ENCODE data around the gene MCU. TPM values are rescaled to one million over a fixed set of nuclear protein-coding genes. Genes with fewer than 3 reads are reported as not detected.
"Not testable (repeated sequence)": the region's sequence is repeated elsewhere in the genome, so short reads cannot be mapped to it uniquely, and the experiment has no call there.

The MCU gene
- total and polyA plus RNA-seq, 10 donors = 7.2 to 29.2 (median 19.4) TPM

DNA sequence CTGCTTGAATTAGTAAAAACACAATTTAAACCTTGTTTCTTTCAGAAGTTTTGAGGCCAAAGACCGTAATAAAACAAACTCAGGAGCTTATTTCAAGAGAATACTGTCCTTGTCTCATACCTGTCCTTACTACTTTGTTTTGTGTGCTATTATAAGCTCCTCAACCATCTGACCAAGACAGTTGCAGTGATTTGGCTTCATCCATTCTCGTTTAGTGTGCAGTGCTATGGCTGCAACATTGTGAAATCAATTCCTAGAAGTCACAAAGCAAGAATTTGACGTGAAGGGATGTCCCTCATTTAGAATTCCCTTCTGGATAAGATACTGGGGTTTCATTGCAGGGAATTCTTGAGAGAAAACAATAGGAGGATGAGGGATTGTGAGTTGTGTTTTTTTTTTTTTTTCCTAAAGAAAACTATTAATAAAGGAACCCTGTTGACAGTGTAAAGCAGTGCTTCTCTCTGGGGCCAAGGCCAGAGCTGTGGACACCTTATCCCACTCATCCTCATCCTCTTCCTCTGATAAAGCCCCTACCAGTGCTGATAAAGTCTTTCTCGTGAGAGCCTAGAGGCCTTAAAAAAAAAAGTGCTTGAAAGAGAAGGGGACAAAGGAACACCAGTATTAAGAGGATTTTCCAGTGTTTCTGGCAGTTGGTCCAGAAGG is 201.3 kb downstream of the MCU start, which contains the start of gene OIT3:
Gene OIT3, plus strand, starts transcription at position 604 of the 663 bp plus-strand sequence. CDS start 60 bp downstream, outside the sequence.
- H3K27ac ChIP-seq = peak within 1 kb of the TSS in 6 of 8 donors; percentile 9 to 63 (median 34)
- H3K27me3 ChIP-seq (replicated peaks in 1 of 7) = peaks cover 0 to 7% (median 0%) of the 10 kb centered on the region in 7 donors
- intact Hi-C loops (cut with DNase I; ENCODE audit: low total_unique reads) = no loop called here
- TF ChIP-seq POLR2AphosphoS5 (IDR thresholded peaks at IDR 0.05) (no peak), POLR2A (IDR thresholded peaks at IDR 0.05) (no peak)
- TF ChIP-seq, protein P1, sequence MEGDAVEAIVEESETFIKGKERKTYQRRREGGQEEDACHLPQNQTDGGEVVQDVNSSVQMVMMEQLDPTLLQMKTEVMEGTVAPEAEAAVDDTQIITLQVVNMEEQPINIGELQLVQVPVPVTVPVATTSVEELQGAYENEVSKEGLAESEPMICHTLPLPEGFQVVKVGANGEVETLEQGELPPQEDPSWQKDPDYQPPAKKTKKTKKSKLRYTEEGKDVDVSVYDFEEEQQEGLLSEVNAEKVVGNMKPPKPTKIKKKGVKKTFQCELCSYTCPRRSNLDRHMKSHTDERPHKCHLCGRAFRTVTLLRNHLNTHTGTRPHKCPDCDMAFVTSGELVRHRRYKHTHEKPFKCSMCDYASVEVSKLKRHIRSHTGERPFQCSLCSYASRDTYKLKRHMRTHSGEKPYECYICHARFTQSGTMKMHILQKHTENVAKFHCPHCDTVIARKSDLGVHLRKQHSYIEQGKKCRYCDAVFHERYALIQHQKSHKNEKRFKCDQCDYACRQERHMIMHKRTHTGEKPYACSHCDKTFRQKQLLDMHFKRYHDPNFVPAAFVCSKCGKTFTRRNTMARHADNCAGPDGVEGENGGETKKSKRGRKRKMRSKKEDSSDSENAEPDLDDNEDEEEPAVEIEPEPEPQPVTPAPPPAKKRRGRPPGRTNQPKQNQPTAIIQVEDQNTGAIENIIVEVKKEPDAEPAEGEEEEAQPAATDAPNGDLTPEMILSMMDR (IDR thresholded peaks at IDR 0.05 in 8 of 11, conservative IDR thresholded peaks at IDR 0.05 in 3 of 11) = no peak
- peaks cover 0 to 10% (median 1%) of the 10 kb centered on the region in 6 donors for H3K36me3 ChIP-seq
- peak within 1 kb of the TSS in 4 of 8 donors; percentile 4 to 62 (median 28) for H3K4me3 ChIP-seq
- 58 to 75% (median 64%) methylated on average over 4 of the region's 4 CpGs for WGBS, 5 donors
- H3K4me1 ChIP-seq = no peaks in the 10 kb centered on the region
- H3K9me3 ChIP-seq = no peaks in the 10 kb centered on the region
- no peak for DNase-seq

DNA sequence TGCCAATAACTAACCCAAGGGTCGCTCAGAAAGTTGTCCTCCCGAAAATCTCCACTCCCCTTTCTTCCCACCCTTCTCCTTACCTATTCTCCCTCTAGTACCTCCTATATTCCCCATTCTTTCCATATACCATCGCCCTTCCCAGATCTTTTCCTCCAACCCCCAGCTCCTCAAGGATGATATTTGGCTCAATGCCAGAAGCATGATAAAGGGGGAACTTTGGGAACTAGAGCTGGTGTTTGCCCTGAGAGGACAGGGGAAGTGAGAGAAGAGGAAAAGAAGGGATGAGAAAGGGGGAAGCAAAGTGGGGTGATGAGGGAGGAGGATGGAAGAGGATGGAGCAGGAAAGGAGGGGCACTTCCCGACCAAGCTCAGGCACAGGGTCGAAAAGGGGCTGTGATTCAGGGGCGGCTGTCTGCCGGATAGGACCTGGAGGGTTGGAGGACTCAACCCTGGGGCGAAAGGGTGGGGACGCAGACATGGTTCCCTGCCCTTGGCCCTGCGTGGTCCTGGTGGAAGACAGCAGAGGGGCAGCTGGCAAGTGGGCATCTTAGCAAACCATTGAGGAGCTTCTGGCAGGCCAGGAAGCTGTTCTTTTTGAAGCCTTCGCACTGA is 203.4 kb downstream of the MCU start:
- H3K27me3 ChIP-seq (replicated peaks in 1 of 7) = peaks cover 0 to 7% (median 0%) of the 10 kb centered on the region in 7 donors
- no peak for DNase-seq
- H3K9me3 ChIP-seq = no peaks in the 10 kb centered on the region
- peak overlapping the region in 4 of 8 donors; percentile 10 to 62 (median 28) for H3K4me3 ChIP-seq
- no peaks in the 10 kb centered on the region for H3K36me3 ChIP-seq
- H3K4me1 ChIP-seq = no peaks in the 10 kb centered on the region
- intact Hi-C loops (cut with DNase I; ENCODE audit: low total_unique reads) = no loop called here
- TF ChIP-seq POLR2AphosphoS5 (IDR thresholded peaks at IDR 0.05) (peak in 1 of 3 donors; percentile 12), POLR2A (IDR thresholded peaks at IDR 0.05) (no peak)
- TF ChIP-seq, protein P1 (IDR thresholded peaks at IDR 0.05 in 8 of 11, conservative IDR thresholded peaks at IDR 0.05 in 3 of 11) = no peak
- WGBS, 5 donors = 63 to 81% (median 74%) methylated on average over 11 of the region's 11 CpGs
- H3K27ac ChIP-seq = peak overlapping the region in 2 of 8 donors; percentile 40 to 56

DNA sequence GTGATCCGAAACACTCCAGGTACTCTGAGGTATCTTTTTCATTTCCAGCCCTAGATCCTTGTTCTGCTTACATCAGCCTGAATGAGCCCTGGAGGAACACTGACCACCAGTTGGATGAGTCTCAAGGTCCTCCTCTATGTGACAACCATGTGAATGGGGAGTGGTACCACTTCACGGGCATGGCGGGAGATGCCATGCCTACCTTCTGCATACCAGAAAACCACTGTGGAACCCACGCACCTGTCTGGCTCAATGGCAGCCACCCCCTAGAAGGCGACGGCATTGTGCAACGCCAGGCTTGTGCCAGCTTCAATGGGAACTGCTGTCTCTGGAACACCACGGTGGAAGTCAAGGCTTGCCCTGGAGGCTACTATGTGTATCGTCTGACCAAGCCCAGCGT is 206.7 kb downstream of the MCU start:
- no peak for DNase-seq
- 94 to 97% (median 96%) methylated on average over 10 of the region's 10 CpGs for WGBS, 5 donors
- Histone ChIP-seq H3K4me1 (no peaks in the 10 kb centered on the region), H3K9me3 (no peaks in the 10 kb centered on the region), H3K27ac (no peak overlapping the region), H3K27me3 (replicated peaks in 1 of 7) (peaks cover 0 to 7% (median 0%) of the 10 kb centered on the region in 7 donors), H3K4me3 (no peak overlapping the region), H3K36me3 (no peaks in the 10 kb centered on the region)
- TF ChIP-seq POLR2A (IDR thresholded peaks at IDR 0.05) = no peak
- no peak for TF ChIP-seq POLR2AphosphoS5 (IDR thresholded peaks at IDR 0.05)
- TF ChIP-seq, protein P1 (IDR thresholded peaks at IDR 0.05 in 8 of 11, conservative IDR thresholded peaks at IDR 0.05 in 3 of 11) = no peak
- intact Hi-C loops (cut with DNase I; ENCODE audit: low total_unique reads) = no loop called here

DNA sequence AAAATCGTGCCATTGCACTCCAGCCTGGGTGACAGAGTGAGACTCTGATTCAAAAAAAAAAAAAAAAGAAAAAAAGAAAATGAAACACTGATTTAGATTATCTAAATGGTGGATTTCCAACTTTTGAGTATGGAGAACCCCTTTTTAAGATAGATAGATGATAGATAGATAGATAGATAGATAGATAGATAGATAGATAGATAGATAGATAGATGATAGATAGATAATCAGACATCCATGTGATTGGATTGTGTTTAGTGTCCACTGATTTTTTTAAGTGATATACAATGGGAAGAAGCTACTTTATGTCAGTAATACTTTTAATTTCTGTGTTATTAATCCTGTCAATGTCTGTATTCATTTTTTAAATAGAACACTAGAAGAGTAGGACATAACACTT is 207.6 kb downstream of the MCU start:
- no peaks in the 10 kb centered on the region for H3K9me3 ChIP-seq
- no peaks in the 10 kb centered on the region for H3K36me3 ChIP-seq
- WGBS, 5 donors = 82 to 100% (median 95%) methylated on average over 1 of the region's 1 CpG
- H3K4me3 ChIP-seq = no peak overlapping the region
- no peaks in the 10 kb centered on the region for H3K4me1 ChIP-seq
- H3K27me3 ChIP-seq (replicated peaks in 1 of 7) = peaks cover 0 to 7% (median 0%) of the 10 kb centered on the region in 7 donors
- TF ChIP-seq POLR2A (IDR thresholded peaks at IDR 0.05) (no peak), POLR2AphosphoS5 (IDR thresholded peaks at IDR 0.05) (no peak)
- TF ChIP-seq, protein P1 (IDR thresholded peaks at IDR 0.05 in 8 of 11, conservative IDR thresholded peaks at IDR 0.05 in 3 of 11) = no peak
- H3K27ac ChIP-seq = no peak overlapping the region
- intact Hi-C loops (cut with DNase I; ENCODE audit: low total_unique reads) = no loop called here
- no peak for DNase-seq

DNA sequence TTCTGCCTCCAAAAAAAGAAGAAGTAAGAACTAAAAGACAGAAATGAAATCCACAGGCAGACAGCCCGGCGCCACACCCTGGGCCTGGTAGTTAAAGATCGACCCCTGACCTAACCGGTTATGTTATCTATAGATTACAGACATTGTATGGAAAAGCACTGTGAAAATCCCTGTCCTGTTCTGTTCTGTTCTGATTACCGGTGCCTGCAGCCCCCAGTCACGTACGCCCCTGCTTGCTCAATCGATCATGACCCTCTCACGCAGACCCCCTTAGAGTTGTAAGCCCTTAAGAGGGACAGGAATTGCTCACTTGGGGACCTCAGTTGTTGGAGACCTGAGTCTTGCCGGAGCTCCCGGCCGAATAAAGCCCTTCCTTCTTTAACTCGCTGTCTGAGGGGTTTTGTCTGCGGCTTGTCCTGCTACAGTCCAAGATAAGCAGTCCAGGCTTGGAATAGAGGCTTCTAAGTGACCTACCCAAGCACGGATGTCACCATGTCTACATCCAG is 212.1 kb downstream of the MCU start:
- H3K9me3 ChIP-seq; intact Hi-C loops (cut with DNase I; ENCODE audit: low total_unique reads); H3K4me3 ChIP-seq; H3K27ac ChIP-seq; H3K36me3 ChIP-seq; H3K27me3 ChIP-seq (replicated peaks in 1 of 7); H3K4me1 ChIP-seq; DNase-seq: not testable (repeated sequence)
- WGBS, 5 donors = 87 to 95% (median 89%) methylated on average over 15 of the region's 15 CpGs

Data from spleen (tissue), 11 donors.